HepG2 (cell line): ENCODE data around the gene CDH23.

Experiments used
- CTCF ChIP-seq: sonication (generic); formaldehyde crosslinking; IDR thresholded peaks from 2 replicates; pipeline ENCODE4 v1.5.0; 2020; ENCODE audit warnings: mild to moderate bottlenecking, missing genetic modification reagents, moderate library complexity
- DZIP1 ChIP-seq: sonication (generic); formaldehyde crosslinking; IDR thresholded peaks from 2 replicates; pipeline ENCODE4 v1.5.0; 2020; ENCODE audit warnings: mild to moderate bottlenecking, missing genetic modification reagents
- EP300 ChIP-seq, 3 experiments: sonication (generic) in 1 of 3; formaldehyde crosslinking in 1 of 3; IDR thresholded peaks; 2 replicates each; pipeline versions ENCODE4 v1.5.1 to v1.6.1; 2011 to 2020; ENCODE audit warnings: low read depth in 2 of 3, low read length in 2 of 3, borderline replicate concordance in 1 of 3, improper control_type of control experiment in 1 of 3, mild to moderate bottlenecking in 1 of 3, missing genetic modification reagents in 1 of 3, moderate library complexity in 1 of 3
- HMGXB4 ChIP-seq, 2 experiments: sonication (generic) in 1 of 2; formaldehyde crosslinking in 1 of 2; IDR thresholded peaks; 2 replicates each; pipeline versions ENCODE4 v1.4.0 to v1.6.1; 2018 to 2020; ENCODE audit warnings: missing genetic modification reagents in 2 of 2, borderline replicate concordance in 1 of 2, low read depth in 1 of 2, mild to moderate bottlenecking in 1 of 2, missing biosample characterization in 1 of 2
- KLF15 ChIP-seq: sonication (generic); formaldehyde crosslinking; IDR thresholded peaks from 2 replicates; pipeline ENCODE4 v1.8.1; 2023; ENCODE audit warnings: borderline replicate concordance, mild to moderate bottlenecking, inconsistent platforms, missing genetic modification reagents, mixed read lengths
- KMT2A ChIP-seq: sonication (generic); formaldehyde crosslinking; IDR thresholded peaks from 2 replicates; pipeline ENCODE4 v1.4.0; 2020; ENCODE audit warnings: missing genetic modification reagents
- SP1 ChIP-seq, 2 experiments: fragments of 450-650 bp in 1 of 2; sonication (generic) in 1 of 2; formaldehyde crosslinking in 1 of 2; IDR thresholded peaks; 2 replicates each; pipeline versions ENCODE4 v1.4.0 to v1.6.1; 2016 to 2020; ENCODE audit warnings: missing genetic modification reagents in 1 of 2
- ZNF143 ChIP-seq: sonication (generic); formaldehyde crosslinking; IDR thresholded peaks from 2 replicates; pipeline ENCODE4 v1.4.0; 2020; ENCODE audit warnings: missing genetic modification reagents
- ZNF605 ChIP-seq: sonication (generic); formaldehyde crosslinking; IDR thresholded peaks from 2 replicates; pipeline ENCODE4 v1.8.0; 2022; ENCODE audit warnings: mild to moderate bottlenecking, missing genetic modification reagents

GRCh38 chr10:71812016-71812912 lies 415.5 kb downstream of the CDH23 start:
- TF ChIP-seq DZIP1 (CRISPR knock-in tag) (no peak), HMGXB4 (CRISPR knock-in tag; IDR thresholded peaks at IDR 0.05; ENCODE audit: borderline replicate concordance in 1 of 2, low read depth in 1 of 2) (0 out of 4 replicates have a peak, but pooled peaks of 1 of the 2 experiments have one; percentile 38), ZNF605 (CRISPR knock-in tag) (no peak), ZNF143 (CRISPR knock-in tag) (no peak), KMT2A (CRISPR knock-in tag) (no peak), KLF15 (CRISPR knock-in tag) (no peak), EP300 (IDR thresholded peaks at IDR 0.05; ENCODE audit: low read depth in 2 of 2, low read length in 2 of 2) (no peak), EP300 (CRISPR knock-in tag; IDR thresholded peaks at IDR 0.05; ENCODE audit: borderline replicate concordance) (no peak), CTCF (CRISPR knock-in tag) (peak; percentile 95), SP1 (IDR thresholded peaks at IDR 0.05) (no peak), SP1 (CRISPR knock-in tag; IDR thresholded peaks at IDR 0.05) (no peak)
